Measurements from ENCODE around the gene UNCX.

GRCh38 chr7:1229202-1229947 is 3.3 kb upstream of the UNCX start:
- TF ChIP-seq EZH2 (IDR thresholded peaks at IDR 0.05; ENCODE audit: low read depth, unreplicated experiment): no peak
- TF ChIP-seq, protein P1, sequence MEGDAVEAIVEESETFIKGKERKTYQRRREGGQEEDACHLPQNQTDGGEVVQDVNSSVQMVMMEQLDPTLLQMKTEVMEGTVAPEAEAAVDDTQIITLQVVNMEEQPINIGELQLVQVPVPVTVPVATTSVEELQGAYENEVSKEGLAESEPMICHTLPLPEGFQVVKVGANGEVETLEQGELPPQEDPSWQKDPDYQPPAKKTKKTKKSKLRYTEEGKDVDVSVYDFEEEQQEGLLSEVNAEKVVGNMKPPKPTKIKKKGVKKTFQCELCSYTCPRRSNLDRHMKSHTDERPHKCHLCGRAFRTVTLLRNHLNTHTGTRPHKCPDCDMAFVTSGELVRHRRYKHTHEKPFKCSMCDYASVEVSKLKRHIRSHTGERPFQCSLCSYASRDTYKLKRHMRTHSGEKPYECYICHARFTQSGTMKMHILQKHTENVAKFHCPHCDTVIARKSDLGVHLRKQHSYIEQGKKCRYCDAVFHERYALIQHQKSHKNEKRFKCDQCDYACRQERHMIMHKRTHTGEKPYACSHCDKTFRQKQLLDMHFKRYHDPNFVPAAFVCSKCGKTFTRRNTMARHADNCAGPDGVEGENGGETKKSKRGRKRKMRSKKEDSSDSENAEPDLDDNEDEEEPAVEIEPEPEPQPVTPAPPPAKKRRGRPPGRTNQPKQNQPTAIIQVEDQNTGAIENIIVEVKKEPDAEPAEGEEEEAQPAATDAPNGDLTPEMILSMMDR (conservative IDR thresholded peaks at IDR 0.05; ENCODE audit: low read depth in 2 of 2): no peak
- TF ChIP-seq EZH2phosphoT487 (IDR thresholded peaks at IDR 0.05; ENCODE audit: unreplicated experiment): no peak
- no peak for TF ChIP-seq POLR2AphosphoS5 (IDR thresholded peaks at IDR 0.05; ENCODE audit: low read depth)
- no peak for TF ChIP-seq REST (IDR thresholded peaks at IDR 0.05; ENCODE audit: unreplicated experiment)
- TF ChIP-seq CREB1 (CRISPR knock-in tag; IDR thresholded peaks at IDR 0.05; ENCODE audit: low read depth): no peak
- no peak for TF ChIP-seq JUNB (IDR thresholded peaks at IDR 0.05; ENCODE audit: unreplicated experiment)
- TF ChIP-seq, protein P2, sequence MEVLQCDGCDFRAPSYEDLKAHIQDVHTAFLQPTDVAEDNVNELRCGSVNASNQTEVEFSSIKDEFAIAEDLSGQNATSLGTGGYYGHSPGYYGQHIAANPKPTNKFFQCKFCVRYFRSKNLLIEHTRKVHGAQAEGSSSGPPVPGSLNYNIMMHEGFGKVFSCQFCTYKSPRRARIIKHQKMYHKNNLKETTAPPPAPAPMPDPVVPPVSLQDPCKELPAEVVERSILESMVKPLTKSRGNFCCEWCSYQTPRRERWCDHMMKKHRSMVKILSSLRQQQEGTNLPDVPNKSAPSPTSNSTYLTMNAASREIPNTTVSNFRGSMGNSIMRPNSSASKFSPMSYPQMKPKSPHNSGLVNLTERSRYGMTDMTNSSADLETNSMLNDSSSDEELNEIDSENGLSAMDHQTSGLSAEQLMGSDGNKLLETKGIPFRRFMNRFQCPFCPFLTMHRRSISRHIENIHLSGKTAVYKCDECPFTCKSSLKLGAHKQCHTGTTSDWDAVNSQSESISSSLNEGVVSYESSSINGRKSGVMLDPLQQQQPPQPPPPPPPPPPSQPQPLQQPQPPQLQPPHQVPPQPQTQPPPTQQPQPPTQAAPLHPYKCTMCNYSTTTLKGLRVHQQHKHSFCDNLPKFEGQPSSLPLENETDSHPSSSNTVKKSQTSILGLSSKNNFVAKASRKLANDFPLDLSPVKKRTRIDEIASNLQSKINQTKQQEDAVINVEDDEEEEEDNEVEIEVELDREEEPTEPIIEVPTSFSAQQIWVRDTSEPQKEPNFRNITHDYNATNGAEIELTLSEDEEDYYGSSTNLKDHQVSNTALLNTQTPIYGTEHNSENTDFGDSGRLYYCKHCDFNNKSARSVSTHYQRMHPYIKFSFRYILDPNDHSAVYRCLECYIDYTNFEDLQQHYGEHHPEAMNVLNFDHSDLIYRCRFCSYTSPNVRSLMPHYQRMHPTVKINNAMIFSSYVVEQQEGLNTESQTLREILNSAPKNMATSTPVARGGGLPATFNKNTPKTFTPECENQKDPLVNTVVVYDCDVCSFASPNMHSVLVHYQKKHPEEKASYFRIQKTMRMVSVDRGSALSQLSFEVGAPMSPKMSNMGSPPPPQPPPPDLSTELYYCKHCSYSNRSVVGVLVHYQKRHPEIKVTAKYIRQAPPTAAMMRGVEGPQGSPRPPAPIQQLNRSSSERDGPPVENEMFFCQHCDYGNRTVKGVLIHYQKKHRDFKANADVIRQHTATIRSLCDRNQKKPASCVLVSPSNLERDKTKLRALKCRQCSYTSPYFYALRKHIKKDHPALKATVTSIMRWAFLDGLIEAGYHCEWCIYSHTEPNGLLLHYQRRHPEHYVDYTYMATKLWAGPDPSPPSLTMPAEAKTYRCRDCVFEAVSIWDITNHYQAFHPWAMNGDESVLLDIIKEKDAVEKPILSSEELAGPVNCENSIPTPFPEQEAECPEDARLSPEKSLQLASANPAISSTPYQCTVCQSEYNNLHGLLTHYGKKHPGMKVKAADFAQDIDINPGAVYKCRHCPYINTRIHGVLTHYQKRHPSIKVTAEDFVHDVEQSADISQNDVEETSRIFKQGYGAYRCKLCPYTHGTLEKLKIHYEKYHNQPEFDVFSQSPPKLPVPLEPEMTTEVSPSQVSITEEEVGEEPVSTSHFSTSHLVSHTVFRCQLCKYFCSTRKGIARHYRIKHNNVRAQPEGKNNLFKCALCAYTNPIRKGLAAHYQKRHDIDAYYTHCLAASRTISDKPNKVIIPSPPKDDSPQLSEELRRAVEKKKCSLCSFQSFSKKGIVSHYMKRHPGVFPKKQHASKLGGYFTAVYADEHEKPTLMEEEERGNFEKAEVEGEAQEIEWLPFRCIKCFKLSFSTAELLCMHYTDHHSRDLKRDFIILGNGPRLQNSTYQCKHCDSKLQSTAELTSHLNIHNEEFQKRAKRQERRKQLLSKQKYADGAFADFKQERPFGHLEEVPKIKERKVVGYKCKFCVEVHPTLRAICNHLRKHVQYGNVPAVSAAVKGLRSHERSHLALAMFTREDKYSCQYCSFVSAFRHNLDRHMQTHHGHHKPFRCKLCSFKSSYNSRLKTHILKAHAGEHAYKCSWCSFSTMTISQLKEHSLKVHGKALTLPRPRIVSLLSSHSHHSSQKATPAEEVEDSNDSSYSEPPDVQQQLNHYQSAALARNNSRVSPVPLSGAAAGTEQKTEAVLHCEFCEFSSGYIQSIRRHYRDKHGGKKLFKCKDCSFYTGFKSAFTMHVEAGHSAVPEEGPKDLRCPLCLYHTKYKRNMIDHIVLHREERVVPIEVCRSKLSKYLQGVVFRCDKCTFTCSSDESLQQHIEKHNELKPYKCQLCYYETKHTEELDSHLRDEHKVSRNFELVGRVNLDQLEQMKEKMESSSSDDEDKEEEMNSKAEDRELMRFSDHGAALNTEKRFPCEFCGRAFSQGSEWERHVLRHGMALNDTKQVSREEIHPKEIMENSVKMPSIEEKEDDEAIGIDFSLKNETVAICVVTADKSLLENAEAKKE (CRISPR knock-in tag; IDR thresholded peaks at IDR 0.05): no peak
- TF ChIP-seq, protein P3, sequence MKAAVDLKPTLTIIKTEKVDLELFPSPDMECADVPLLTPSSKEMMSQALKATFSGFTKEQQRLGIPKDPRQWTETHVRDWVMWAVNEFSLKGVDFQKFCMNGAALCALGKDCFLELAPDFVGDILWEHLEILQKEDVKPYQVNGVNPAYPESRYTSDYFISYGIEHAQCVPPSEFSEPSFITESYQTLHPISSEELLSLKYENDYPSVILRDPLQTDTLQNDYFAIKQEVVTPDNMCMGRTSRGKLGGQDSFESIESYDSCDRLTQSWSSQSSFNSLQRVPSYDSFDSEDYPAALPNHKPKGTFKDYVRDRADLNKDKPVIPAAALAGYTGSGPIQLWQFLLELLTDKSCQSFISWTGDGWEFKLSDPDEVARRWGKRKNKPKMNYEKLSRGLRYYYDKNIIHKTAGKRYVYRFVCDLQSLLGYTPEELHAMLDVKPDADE (IDR thresholded peaks at IDR 0.05): no peak
- no peak for TF ChIP-seq ZNF331 (CRISPR knock-in tag; IDR thresholded peaks at IDR 0.05; ENCODE audit: low read depth)
